Naive thymus-derived CD8-positive, alpha-beta T cell (primary cell): ENCODE measurements around the gene GTF2I. TPM values are rescaled to one million over a fixed set of nuclear protein-coding genes. Genes with fewer than 3 reads are reported as not detected.
"Not testable (repeated sequence)": the region's sequence is repeated elsewhere in the genome, so short reads cannot be mapped to it uniquely, and the experiment has no call there.

Experiments
- ATAC-seq, 2 donors: fragments of 150-1000 bp; cut with Tn5 transposase in 1 of 2; sonication (Bioruptor Pico), chemical (Tn5 transposase) in 1 of 2; 1 replicate in 1 of 2; 2 replicates in 1 of 2; pipeline ENCODE4 v1.10.0; 2021; ENCODE audit warnings: mild to moderate bottlenecking in 2 of 2, moderate library complexity in 2 of 2
- POLR2A ChIA-PET: fragments of 350-600 bp; sonication (Branson Sonifier 250); formaldehyde crosslinking; loops from one replicate; lab custom pipeline; 2021; ENCODE audit warnings: antibody characterized with exemption; lab: Charles Lee
- DNase-seq, 10 donors: peaks; one replicate each; pipeline versions ENCODE4 v3.0.0 to v3.0.0-alpha.2; 2020 to 2022
- H3K27ac Mint-ChIP-seq, 10 donors: one replicate each; pipeline ENCODE4 v1.8.0; 2020 to 2022; ENCODE audit warnings: mild to moderate bottlenecking in 10 of 10, mixed read lengths in 10 of 10, moderate library complexity in 4 of 10, inconsistent platforms in 1 of 10
- H3K27me3 Mint-ChIP-seq, 5 donors: one replicate each; pipeline ENCODE4 v1.8.0; 2021 to 2022; ENCODE audit warnings: mixed read lengths in 5 of 5
- H3K36me3 Mint-ChIP-seq, 3 donors: one replicate each; pipeline ENCODE4 v1.8.0; 2020 to 2022; ENCODE audit warnings: mixed read lengths in 3 of 3, mild to moderate bottlenecking in 2 of 3, inconsistent platforms in 1 of 3
- H3K4me1 Mint-ChIP-seq, 4 donors: one replicate each; pipeline ENCODE4 v1.8.0; 2021 to 2022; ENCODE audit warnings: mixed read lengths in 4 of 4
- H3K4me3 Mint-ChIP-seq, 10 donors: one replicate each; pipeline ENCODE4 v1.8.0; 2020 to 2022; ENCODE audit warnings: mild to moderate bottlenecking in 10 of 10, mixed read lengths in 10 of 10, moderate library complexity in 6 of 10, inconsistent platforms in 1 of 10
- H3K9me3 Mint-ChIP-seq, 9 donors: one replicate each; pipeline ENCODE4 v1.8.0; 2020 to 2022; ENCODE audit warnings: mixed read lengths in 9 of 9, mild to moderate bottlenecking in 3 of 9, inconsistent platforms in 1 of 9, moderate library complexity in 1 of 9
- polyA plus RNA-seq, 3 donors: library from polyadenylated mRNA; unstranded; fragments of 300-500 nt; fragmentation: Illumina TruSeq; gene quantifications; one replicate each; pipeline ENCODE4 v1.2.3, GENCODE V29; 2021
- total RNA-seq, 8 experiments: library from RNA in 2 of 8; stranded (reverse) in 2 of 8; gene quantifications; one replicate each; pipeline ENCODE4 v1.2.3 and lab custom pipeline; 2021 to 2026

GTF2I gene
- total and polyA plus RNA-seq, 5 experiments from 2014 or later, result 55.4 to 206 (median 78.6) TPM

DNA sequence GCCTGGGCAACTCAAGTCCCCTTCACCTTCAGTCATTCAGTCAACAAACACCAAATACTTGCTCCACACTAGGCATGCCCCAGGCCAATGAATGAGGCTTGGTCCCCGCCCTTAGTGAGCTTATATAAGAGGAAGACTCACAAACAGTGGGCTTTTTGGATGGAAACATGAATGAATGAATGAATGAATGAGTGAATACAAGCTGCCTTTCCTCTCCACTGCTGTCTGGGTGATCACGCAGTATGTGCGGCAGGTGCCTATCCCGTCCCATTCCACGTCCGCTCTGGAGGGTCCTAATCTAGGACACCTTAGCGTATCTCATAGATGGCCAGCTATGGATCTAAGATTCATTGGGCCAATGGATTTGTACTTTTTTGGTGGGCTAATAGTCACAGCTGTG is 19.8 kb upstream of the GTF2I start:
- Mint-ChIP-seq H3K9me3 (no peaks in the 10 kb centered on the region), H3K4me1 (no peaks in the 10 kb centered on the region), H3K27me3 (no peaks in the 10 kb centered on the region), H3K27ac (no peak overlapping the region), H3K36me3 (no peaks in the 10 kb centered on the region), H3K4me3 (no peak overlapping the region)
- POLR2A ChIA-PET, result no interaction called here
- no peak for ATAC-seq
- no peak for DNase-seq

DNA sequence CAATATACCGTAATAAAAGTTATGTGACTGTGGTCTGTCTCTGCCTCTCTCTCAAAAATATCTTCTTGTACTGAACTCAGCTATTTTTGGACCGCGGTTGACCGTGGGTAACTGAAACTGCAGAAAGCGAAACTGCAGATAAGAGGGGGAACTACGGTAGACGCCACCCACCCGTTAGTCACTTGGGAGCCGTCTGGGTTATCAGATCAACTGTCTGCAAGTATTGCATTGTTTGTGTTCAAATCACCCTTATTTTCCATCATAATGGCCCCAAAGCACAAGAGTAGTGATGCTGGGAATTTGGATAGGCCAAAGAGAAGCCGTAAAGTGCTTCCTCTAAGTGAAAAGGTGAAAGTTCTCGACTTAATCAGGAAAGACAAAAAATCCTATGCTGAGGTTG is 7.5 kb upstream of the GTF2I start:
- H3K27ac Mint-ChIP-seq, result peak overlapping the region; percentile 89 to 97 (median 96)
- POLR2A ChIA-PET, result interaction anchor here (0.6 to 1.2 kb wide), 4 partner anchors 9 to 53 kb away, joined by 3 to 7 read pairs (median 5); no protein-coding TSS in a partner anchor

DNA sequence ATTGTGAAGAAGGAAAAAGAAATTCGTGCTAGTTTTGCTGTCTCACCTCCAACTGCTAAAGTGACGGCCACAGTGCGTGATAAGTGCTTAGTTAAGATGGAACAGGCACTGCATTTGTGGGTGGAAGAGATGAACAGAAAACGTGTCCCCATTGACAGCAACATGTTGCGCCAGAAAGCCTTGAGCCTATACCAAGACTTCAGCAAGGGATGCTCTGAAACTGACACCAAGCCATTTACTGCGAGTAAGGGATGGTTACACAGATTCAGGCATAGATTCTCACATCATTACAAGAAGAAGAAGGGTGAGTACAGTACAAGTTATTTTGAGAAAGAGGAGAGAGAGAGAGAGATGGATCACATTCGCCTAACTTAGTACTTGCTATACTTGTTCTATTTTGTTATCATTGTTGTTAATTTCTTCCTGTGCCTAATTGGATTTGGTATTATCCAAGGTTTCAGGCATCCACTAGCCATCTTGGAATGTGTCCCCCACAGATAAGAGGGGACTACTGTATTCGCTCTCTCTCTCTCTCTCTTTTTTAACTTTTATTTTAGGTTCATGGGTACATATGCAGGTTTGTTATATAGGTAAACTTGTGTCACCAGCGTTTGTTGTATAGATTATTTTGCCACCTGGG is 6.9 kb upstream of the GTF2I start:
- not testable (repeated sequence) for H3K27me3 Mint-ChIP-seq, H3K36me3 Mint-ChIP-seq, H3K9me3 Mint-ChIP-seq
- Mint-ChIP-seq H3K27ac (peak overlapping the region; percentile 89 to 97 (median 96)), H3K4me1 (peaks cover 9 to 40% (median 26%) of the 10 kb centered on the region in 4 donors), H3K4me3 (peak overlapping the region; percentile 83 to 92 (median 89))
- POLR2A ChIA-PET, result interaction anchor here (0.6 to 1.2 kb wide), 3 partner anchors 8 to 20 kb away, joined by 3 to 7 read pairs (median 7); no protein-coding TSS in a partner anchor
- ATAC-seq, result peak; percentile 60 to 65
- DNase-seq, result peak in 1 of 10 donors; percentile 20

More for the DNA sequence above, 7.5 kb upstream of the GTF2I start:
- H3K9me3 Mint-ChIP-seq, H3K36me3 Mint-ChIP-seq, H3K27me3 Mint-ChIP-seq: not testable (repeated sequence)
- DNase-seq (peak; percentile 25 to 75 (median 50)), ATAC-seq (peak; percentile 94 to 97)
- peaks cover 9 to 34% (median 20%) of the 10 kb centered on the region in 4 donors for H3K4me1 Mint-ChIP-seq
- peak overlapping the region; percentile 83 to 92 (median 89) for H3K4me3 Mint-ChIP-seq

DNA sequence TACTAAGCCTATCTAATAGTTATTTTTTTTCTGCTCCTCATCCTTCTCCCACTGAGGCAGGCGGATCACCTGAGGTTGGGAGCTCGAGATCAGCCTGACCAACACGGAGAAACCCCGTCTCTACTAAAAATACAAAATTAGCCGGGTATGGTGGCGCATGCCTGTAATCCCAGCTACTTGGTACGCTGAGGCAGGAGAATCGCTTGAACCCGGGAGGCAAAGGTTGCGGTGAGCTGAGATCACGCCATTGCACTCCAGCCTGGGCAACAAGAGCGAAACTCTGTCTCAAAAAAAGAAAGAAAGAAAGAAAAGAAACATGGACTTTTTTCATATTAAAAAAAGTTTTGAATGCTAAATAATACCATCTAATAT is 6.4 kb upstream of the GTF2I start:
- Mint-ChIP-seq H3K4me3 (peak overlapping the region in 8 of 10 donors; percentile 83 to 92 (median 88)), H3K4me1 (peaks cover 9 to 45% (median 31%) of the 10 kb centered on the region in 4 donors), H3K27ac (peak overlapping the region in 7 of 10 donors; percentile 67 to 97 (median 96))
- POLR2A ChIA-PET, result interaction anchor here (1.2 kb wide), 1 partner anchor 13 kb away, joined by 3 read pairs; no protein-coding TSS in a partner anchor
- ATAC-seq, H3K27me3 Mint-ChIP-seq, DNase-seq, H3K36me3 Mint-ChIP-seq, H3K9me3 Mint-ChIP-seq: not testable (repeated sequence)

DNA sequence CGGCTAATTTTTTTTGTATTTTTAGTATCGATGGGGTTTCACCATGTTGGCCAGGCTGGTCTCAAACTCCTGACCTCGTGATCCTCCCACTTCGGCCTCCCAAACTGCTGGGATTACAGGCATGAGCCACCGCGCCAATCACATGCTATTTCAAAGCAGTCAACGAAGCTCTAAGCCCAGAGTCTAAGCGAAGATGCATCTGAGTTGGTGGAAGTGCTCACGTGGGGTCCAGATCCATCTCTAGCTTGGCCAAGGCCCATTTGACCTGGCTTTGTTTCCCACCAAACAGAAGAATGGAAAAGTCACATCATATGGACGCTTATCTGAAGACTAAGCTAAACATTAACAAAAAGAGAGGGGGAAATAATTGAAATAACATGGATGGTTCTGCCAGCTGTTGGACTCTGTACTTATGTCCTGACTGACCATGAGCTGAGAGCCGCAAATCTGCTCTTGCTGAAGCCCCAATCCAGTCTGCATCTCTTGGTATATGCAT is 3.8 kb upstream of the GTF2I start:
- Mint-ChIP-seq H3K4me3 (peak overlapping the region in 1 of 10 donors; percentile 14), H3K9me3 (no peaks in the 10 kb centered on the region), H3K36me3 (no peaks in the 10 kb centered on the region), H3K27me3 (no peaks in the 10 kb centered on the region), H3K4me1 (peaks cover 11 to 52% (median 35%) of the 10 kb centered on the region in 4 donors), H3K27ac (no peak overlapping the region)
- ATAC-seq (no peak), DNase-seq (no peak)
- POLR2A ChIA-PET, result interaction anchor here (0.6 kb wide), 1 partner anchor 396 kb away, joined by 5 read pairs; no protein-coding TSS in a partner anchor

DNA sequence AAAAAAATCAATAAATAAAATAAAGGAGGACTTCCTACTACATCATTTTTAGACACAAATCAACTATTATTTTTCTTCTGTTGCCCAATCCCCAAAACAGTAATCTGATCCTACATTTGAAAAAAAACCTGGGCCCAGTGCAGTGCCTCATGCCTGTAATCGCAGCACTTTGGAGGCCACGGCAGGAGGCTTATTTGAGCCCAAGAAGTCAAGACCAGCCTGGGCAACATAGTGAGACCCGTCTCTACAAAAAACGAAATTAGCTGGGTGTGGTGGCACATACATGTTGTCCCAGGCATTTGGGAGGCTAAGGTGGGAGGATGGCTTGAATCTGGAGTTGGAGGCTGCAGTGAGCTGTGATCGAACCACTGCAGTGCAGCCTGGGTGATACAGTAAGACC is 2.7 kb upstream of the GTF2I start:
- no peak for ATAC-seq
- POLR2A ChIA-PET, result no interaction called here
- Mint-ChIP-seq H3K36me3 (no peaks in the 10 kb centered on the region), H3K27ac (peak overlapping the region in 6 of 10 donors; percentile 15 to 96 (median 87)), H3K4me3 (peak overlapping the region in 4 of 10 donors; percentile 89 to 96 (median 93)), H3K9me3 (no peaks in the 10 kb centered on the region), H3K4me1 (peaks cover 11 to 52% (median 37%) of the 10 kb centered on the region in 4 donors), H3K27me3 (no peaks in the 10 kb centered on the region)
- DNase-seq, result no peak

DNA sequence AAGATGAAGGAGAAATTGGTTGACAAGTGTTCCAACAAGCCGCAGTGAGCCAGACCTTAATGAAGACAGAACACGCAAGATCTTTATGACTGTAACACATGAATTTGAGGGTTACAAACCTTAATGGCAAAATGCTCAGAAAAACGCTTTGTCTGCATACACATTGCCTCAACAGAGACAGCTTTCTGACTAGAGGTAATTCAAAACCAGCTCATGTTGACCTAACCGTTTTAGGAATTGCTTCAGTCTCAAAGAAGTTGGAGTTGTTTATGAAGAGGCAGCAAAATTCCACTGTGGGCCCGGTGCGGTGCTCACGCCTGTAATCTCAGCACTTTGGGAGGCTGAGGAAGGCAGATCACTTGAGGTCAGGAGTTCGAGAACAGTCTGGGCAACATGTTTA is 2.2 kb upstream of the GTF2I start:
- H3K4me1 Mint-ChIP-seq, result peaks cover 12 to 52% (median 37%) of the 10 kb centered on the region in 4 donors
- POLR2A ChIA-PET, result no interaction called here
- DNase-seq, result no peak
- no peak for ATAC-seq
- H3K36me3 Mint-ChIP-seq, result no peaks in the 10 kb centered on the region
- H3K4me3 Mint-ChIP-seq, result peak overlapping the region in 8 of 10 donors; percentile 89 to 97 (median 94)
- no peaks in the 10 kb centered on the region for H3K27me3 Mint-ChIP-seq
- no peaks in the 10 kb centered on the region for H3K9me3 Mint-ChIP-seq
- H3K27ac Mint-ChIP-seq, result peak overlapping the region in 9 of 10 donors; percentile 27 to 96 (median 93)

DNA sequence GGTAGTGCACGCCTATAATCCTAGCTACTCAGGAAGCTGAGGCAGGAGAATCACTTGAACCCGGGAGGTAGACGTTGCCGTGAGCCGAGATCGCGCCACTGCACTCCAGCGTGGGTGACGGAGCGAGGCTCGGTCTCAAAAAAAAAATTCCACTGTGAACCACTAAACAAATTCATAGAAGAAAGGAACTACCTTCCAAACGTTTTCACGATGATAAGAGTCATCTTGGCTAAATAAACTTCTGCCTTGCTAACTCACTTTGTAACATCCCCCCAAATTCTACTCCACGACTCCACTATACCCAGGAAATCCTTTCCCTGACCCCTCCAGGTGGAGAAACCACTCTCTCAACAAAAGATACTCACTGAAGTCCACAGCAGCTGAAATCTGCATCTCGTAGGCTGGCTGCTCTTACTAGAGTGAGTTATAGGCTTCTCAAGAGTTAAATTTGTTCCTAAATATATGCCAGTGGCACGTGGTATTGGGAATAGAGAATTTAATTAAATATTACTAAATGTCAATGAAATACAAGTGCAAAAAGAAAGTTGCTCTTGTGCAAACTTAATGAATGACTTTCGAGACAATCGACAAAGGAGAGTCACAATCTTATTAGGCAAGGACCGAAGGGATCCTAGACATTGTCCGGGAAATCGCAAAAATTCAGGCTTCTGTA is 1.6 kb upstream of the GTF2I start:
- H3K9me3 Mint-ChIP-seq, result no peaks in the 10 kb centered on the region
- POLR2A ChIA-PET, result interaction anchor here (1.1 kb wide), 1 partner anchor 13 kb away, joined by 3 read pairs; no protein-coding TSS in a partner anchor
- DNase-seq (peak in 1 of 10 donors; percentile 13), ATAC-seq (no peak)
- H3K27ac Mint-ChIP-seq, result peak overlapping the region; percentile 86 to 96 (median 94)
- H3K4me1 Mint-ChIP-seq, result peaks cover 12 to 52% (median 38%) of the 10 kb centered on the region in 4 donors
- H3K4me3 Mint-ChIP-seq, result peak overlapping the region; percentile 79 to 97 (median 93)
- no peaks in the 10 kb centered on the region for H3K36me3 Mint-ChIP-seq
- H3K27me3 Mint-ChIP-seq, result no peaks in the 10 kb centered on the region

DNA sequence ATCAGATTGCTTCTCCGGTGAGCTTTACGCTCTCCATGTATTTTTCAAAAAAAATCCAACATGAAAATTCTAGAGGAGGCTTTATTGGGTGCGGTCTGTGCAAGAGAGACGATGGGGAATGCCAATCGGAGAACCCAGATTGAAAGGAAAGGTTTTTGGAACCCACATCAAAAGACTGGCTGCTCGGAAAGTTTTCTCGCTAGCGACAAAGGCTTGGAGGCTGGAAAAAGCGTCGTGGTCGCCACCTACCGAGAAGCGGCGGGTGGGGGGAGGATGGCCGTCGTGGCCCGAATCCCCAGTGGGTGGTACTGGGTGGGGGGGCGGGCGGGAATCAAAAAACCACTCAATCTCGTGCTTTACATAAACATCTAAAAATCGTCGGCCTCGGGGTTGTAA is 1.1 kb upstream of the GTF2I start:
- H3K4me1 Mint-ChIP-seq, result peaks cover 16 to 54% (median 40%) of the 10 kb centered on the region in 4 donors
- ATAC-seq, result peak in 1 of 2 donors; percentile 15
- peak overlapping the region; percentile 79 to 97 (median 93) for H3K4me3 Mint-ChIP-seq
- POLR2A ChIA-PET, result interaction anchor here (0.5 to 1.1 kb wide), 5 partner anchors 13 to 82 kb away, joined by 3 to 4 read pairs (median 4); no protein-coding TSS in a partner anchor
- H3K9me3 Mint-ChIP-seq, result no peaks in the 10 kb centered on the region
- H3K27ac Mint-ChIP-seq, result peak overlapping the region; percentile 88 to 96 (median 94)
- H3K27me3 Mint-ChIP-seq, result no peaks in the 10 kb centered on the region
- H3K36me3 Mint-ChIP-seq, result no peaks in the 10 kb centered on the region
- DNase-seq, result peak in 8 of 10 donors; percentile 36 to 73 (median 44)

DNA sequence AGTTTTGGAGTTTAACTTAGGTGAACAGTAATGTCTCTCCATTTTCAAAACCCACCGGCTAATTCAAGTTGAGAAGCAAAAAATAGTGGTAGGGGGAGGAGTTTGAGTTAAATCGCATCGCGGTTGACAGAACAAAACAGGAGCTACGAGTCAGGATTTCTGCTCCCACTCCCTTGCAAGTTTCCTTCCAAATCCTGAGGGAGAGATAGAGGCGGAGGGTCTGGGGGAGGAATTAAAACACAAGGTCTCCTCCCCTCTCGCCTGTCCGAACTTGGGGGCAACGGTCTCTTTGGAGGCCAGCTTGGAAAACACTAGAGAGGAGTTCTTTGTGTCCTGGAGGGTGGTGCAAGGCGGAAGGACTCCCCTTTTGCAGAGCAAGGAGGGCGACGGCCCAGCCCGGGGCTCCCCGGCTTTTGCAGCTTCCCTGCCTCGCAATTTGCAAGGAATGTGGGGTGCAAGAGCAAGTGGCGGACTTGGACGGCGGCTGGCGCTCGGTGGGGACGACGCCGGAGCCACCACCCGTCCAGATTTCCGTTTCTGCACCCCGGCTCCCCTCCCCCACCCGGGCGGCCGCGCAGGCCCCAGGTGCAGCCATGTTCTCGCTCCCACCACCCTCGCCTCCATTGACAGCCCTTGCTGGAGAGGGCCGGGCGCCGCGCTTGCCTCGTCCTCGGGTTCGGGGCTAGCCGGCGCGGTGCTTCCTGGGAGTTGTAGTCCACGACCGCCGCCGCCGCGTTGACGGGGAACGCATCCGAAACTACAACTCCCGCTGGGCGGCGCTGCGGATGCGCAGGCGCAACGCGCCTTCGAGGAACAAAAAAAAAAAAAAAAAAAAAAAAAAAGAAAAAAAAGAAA is 454 bp upstream of the GTF2I start:
- Mint-ChIP-seq H3K9me3 (no peaks in the 10 kb centered on the region), H3K27ac (peak overlapping the region; percentile 85 to 96 (median 93)), H3K4me3 (peak overlapping the region; percentile 79 to 97 (median 93)), H3K4me1 (peaks cover 16 to 56% (median 43%) of the 10 kb centered on the region in 4 donors), H3K27me3 (no peaks in the 10 kb centered on the region), H3K36me3 (no peaks in the 10 kb centered on the region)
- ATAC-seq (peak; percentile 72 to 84), DNase-seq (peak; percentile 93 to 98 (median 97))
- POLR2A ChIA-PET, result interaction anchor here (0.5 to 1.1 kb wide), 11 partner anchors 12 to 1702 kb away, joined by 3 to 9 read pairs (median 4); partner anchors contain the start of genes EIF4H and YWHAG

DNA sequence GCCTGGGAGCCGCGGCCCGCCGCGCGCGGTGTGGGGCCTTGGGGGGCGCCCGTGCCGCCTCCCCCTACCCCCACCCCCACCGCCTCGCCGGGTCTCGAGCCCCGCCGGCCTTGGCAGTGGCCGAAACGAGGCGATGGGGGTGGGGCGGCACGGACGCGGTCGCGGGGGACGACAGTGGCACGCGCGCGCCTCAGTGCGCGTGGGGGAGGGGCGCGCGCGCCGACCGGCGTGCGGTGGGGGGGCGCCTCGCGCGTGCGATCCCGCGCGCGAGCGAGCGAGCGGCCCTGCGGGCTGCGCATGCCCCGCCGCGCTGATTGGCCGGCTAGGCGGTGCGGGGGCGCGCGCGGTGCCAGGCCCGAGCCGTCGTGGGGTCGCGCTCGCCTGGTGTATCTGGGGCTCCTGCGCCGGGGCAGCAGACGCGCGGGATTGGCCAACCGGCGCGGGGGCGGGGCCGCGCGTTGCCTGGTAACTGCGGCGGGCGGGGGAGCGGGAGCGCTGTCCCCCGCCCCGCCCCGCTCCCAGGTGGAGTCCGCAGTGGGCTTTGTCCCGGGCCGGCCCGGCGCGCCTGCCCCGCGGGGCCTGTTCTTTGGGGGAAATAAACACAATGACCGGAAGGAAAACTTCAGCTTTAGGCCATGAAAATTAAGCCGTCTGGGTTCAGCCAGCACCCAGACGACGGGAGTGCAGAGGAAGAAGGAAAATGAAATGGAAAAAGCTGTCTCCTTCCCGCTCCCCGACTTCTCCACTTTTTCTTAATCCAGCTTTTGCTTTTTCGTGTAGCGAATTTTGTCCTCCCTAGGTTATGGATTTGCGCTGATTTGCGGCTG is 873 bp downstream of the GTF2I start:
- Mint-ChIP-seq H3K27me3 (no peaks in the 10 kb centered on the region), H3K4me3 (peak overlapping the region; percentile 75 to 91 (median 83)), H3K36me3 (no peaks in the 10 kb centered on the region), H3K27ac (peak overlapping the region in 9 of 10 donors; percentile 87 to 94 (median 91)), H3K4me1 (peaks cover 20 to 68% (median 53%) of the 10 kb centered on the region in 4 donors), H3K9me3 (no peaks in the 10 kb centered on the region)
- POLR2A ChIA-PET, result interaction anchor here (0.6 to 1.7 kb wide), 11 partner anchors 9 to 1700 kb away, joined by 3 to 9 read pairs (median 4); partner anchors contain the start of genes EIF4H and YWHAG
- ATAC-seq (peak; percentile 62 to 70), DNase-seq (peak; percentile 80 to 93 (median 88))
